GM21529 (cell line): Measurements from ENCODE around the gene DGKB.
"Not testable (repeated sequence)": the region's sequence is repeated elsewhere in the genome, so short reads cannot be mapped to it uniquely, and the experiment has no call there.

Experiments used
- ATAC-seq: cut with Tn5 transposase; IDR thresholded peaks from one replicate; pipeline ENCODE4 v1.9.1; 2021; ENCODE audit not compliant: unreplicated experiment

DGKB gene

GRCh38 chr7:14332155-14332554 lies 570.4 kb downstream of the DGKB start:
- no peak for ATAC-seq

- no peak for ATAC-seq
These were observed 577.8 kb downstream of the DGKB start for GRCh38 chr7:14324767-14325166.

- ATAC-seq: no peak
These were observed 579.8 kb downstream of the DGKB start for GRCh38 chr7:14322724-14323123.

GRCh38 chr7:14321947-14322346 lies 580.6 kb downstream of the DGKB start:
- no peak for ATAC-seq

- ATAC-seq: no peak
These were observed 593.1 kb downstream of the DGKB start for GRCh38 chr7:14309432-14309831.

GRCh38 chr7:14305233-14305866 lies 597.2 kb downstream of the DGKB start:
- ATAC-seq: no peak

- no peak for ATAC-seq
These were observed 599.0 kb downstream of the DGKB start for GRCh38 chr7:14303536-14303935.

GRCh38 chr7:14294637-14295036 lies 607.9 kb downstream of the DGKB start:
- ATAC-seq: no peak

GRCh38 chr7:14293434-14293833 lies 609.1 kb downstream of the DGKB start:
- no peak for ATAC-seq

- ATAC-seq: no peak
These were observed 609.8 kb downstream of the DGKB start for GRCh38 chr7:14292737-14293136.

- ATAC-seq: no peak
These were observed 612.6 kb downstream of the DGKB start for GRCh38 chr7:14289957-14290356.

GRCh38 chr7:14288701-14289100 lies 613.9 kb downstream of the DGKB start:
- ATAC-seq: no peak

- ATAC-seq: no peak
These were observed 615.2 kb downstream of the DGKB start for GRCh38 chr7:14287398-14287797.

GRCh38 chr7:14286036-14286435 lies 616.5 kb downstream of the DGKB start:
- no peak for ATAC-seq

GRCh38 chr7:14279065-14279871 lies 623.3 kb downstream of the DGKB start:
- not testable (repeated sequence) for ATAC-seq

GRCh38 chr7:14275356-14275755 lies 627.2 kb downstream of the DGKB start:
- ATAC-seq: no peak

GRCh38 chr7:14271441-14271840 lies 631.1 kb downstream of the DGKB start:
- no peak for ATAC-seq

- no peak for ATAC-seq
These were observed 632.5 kb downstream of the DGKB start for GRCh38 chr7:14270099-14270498.

GRCh38 chr7:14260011-14260410 lies 642.5 kb downstream of the DGKB start:
- ATAC-seq: no peak

GRCh38 chr7:14258861-14259260 lies 643.7 kb downstream of the DGKB start:
- no peak for ATAC-seq

GRCh38 chr7:14258441-14258840 lies 644.1 kb downstream of the DGKB start:
- no peak for ATAC-seq

GRCh38 chr7:14252458-14252857 lies 650.1 kb downstream of the DGKB start:
- ATAC-seq: no peak

- ATAC-seq: no peak
These were observed 660.4 kb downstream of the DGKB start for GRCh38 chr7:14242175-14242574.
